NT2/D1 (cell line): ENCODE data around the gene APC.

ENCODE experiments used
- YY1 ChIP-seq: IDR thresholded peaks from 2 replicates; pipeline ENCODE4 v1.6.1; 2011; ENCODE audit not compliant: insufficient read length, insufficient read depth
- ZNF274 ChIP-seq: IDR thresholded peaks from 2 replicates; pipeline ENCODE4 v1.6.1; 2011; ENCODE audit warnings: mild to moderate bottlenecking, low read depth, low read length

DNA sequence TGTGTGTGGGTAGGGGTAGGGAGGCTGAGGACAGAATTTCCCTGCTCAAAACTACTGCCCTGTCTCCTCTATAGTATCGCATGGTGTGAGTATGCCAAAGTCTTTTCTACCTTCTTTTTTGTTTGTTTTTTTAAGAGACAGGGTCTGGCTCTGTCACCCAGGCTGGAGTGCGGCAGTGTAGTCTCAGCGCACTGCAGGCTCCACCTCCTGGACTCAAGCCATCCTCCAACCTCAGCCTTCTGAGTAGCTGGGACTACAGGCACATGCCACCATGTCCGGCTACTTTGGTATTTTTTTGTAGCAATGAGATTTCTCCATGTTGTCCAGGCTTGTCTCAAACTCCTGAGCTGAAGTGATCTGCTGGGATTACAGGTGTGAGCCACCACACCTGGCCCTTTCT, 125.9 kb downstream of the APC start:
- TF ChIP-seq ZNF274 (no peak), YY1 (no peak)
